Ureter (tissue), 1 donor: ENCODE measurements around the gene DSG2. TPM values are rescaled to one million over a fixed set of nuclear protein-coding genes. Genes with fewer than 3 reads are reported as not detected.

ENCODE experiments used
- DNase-seq: peaks from one replicate; pipeline ENCODE4 v3.0.0-alpha.2; 2020; ENCODE audit warnings: low spot score
- total RNA-seq: library from RNA; stranded (reverse); gene quantifications from one replicate; pipeline ENCODE4 v1.2.4, GENCODE V29; 2023
- donor health status: DM: yes; HTN: yes; CAD: no.

Gene DSG2
- total RNA-seq, 1 donor from 2014 or later: 93.1 TPM

GRCh38 chr18:31590570-31590969 lies 92.6 kb downstream of the DSG2 start:
- no peak for DNase-seq

GRCh38 chr18:31591113-31591512 lies 93.1 kb downstream of the DSG2 start:
- DNase-seq: no peak

GRCh38 chr18:31591628-31592027 lies 93.7 kb downstream of the DSG2 start, which contains the start of gene TTR:
TSS of gene TTR (plus strand) at chr18:31591877. CDS start at chr18:31591903, 26 bp downstream.
- no peak for DNase-seq

- DNase-seq: no peak
Measured at GRCh38 chr18:31592506-31593157, 94.7 kb downstream of the DSG2 start.

- no peak for DNase-seq
Measured at GRCh38 chr18:31595121-31595771, 97.3 kb downstream of the DSG2 start.

- DNase-seq: no peak
Measured at GRCh38 chr18:31596081-31596872, 98.3 kb downstream of the DSG2 start.

GRCh38 chr18:31598021-31598805 lies 100.2 kb downstream of the DSG2 start:
- DNase-seq: no peak

Other genes with a start within 250 kb of the DSG2 start
- 0.13 TPM for gene DSG1, start 180.0 kb upstream of the DSG2 start, total RNA-seq
- gene DSG4, start 121.4 kb upstream of the DSG2 start, total RNA-seq: not detected
- gene DSG3, start 50.4 kb upstream of the DSG2 start, total RNA-seq: 0.05 TPM
- gene TTR, start 93.7 kb downstream of the DSG2 start, total RNA-seq: 0.55 TPM
- 8.9 TPM for gene B4GALT6, start 186.4 kb downstream of the DSG2 start, total RNA-seq